HepG2 (cell line): ENCODE data around the gene PIBF1. TPM values are rescaled to one million over a fixed set of nuclear protein-coding genes. Genes with fewer than 3 reads are reported as not detected.

Source experiments
- ATAC-seq: fragments of 200-7000 bp; cut with Tn5 transposase; 3 replicates; pipeline ENCODE4 v1.9.1; 2020; ENCODE audit warnings: mild to moderate bottlenecking, moderate library complexity
- BruUV-seq: library from RNA; stranded (reverse); fragments of 400-500 nt; replicated peaks from 2 replicates; lab custom pipeline; 2021; lab: Mats Ljungman, UMichigan
- CTCF ChIA-PET: fragments of 300-600 bp; formaldehyde crosslinking; extraction: SDS; loops from one replicate; lab custom pipeline; 2021; ENCODE audit warnings: low total read pairs, inconsistent platforms, low intra/inter-chr PET ratio; lab: Yijun Ruan, JAX
- POLR2A ChIA-PET: fragments of 350-600 bp; sonication (Branson Sonifier 250); formaldehyde crosslinking; loops from one replicate; lab custom pipeline; 2020; ENCODE audit warnings: antibody characterized with exemption, inconsistent platforms; lab: Yijun Ruan, JAX
- DNase-seq: peaks from one replicate; pipeline ENCODE4 v3.0.0-alpha.2; 2015; ENCODE audit warnings: low spot score
- FAIRE-seq: peaks from 3 replicates; lab custom pipeline; 2011; peaks lifted over from hg19 to GRCh38; lab: Jason Lieb, UNC
- H2AFZ ChIP-seq: one replicate; pipeline ENCODE4 v1.6.1; 2011; ENCODE audit warnings: low read length, inconsistent platforms
- H3K27ac ChIP-seq: fragments of 300-600 bp; 3 replicates; pipeline ENCODE4 v1.8.0; 2011; ENCODE audit warnings: mixed run types, mild to moderate bottlenecking, mixed read lengths, low read length, inconsistent platforms; ENCODE audit not compliant: insufficient read depth; ENCODE audit errors: extremely low read length
- H3K27me3 ChIP-seq, 2 experiments: fragments of 200-600 bp in 1 of 2; 2 replicates in 1 of 2; 3 replicates in 1 of 2; pipeline versions ENCODE4 v1.6.0 to v1.8.0; 2011; ENCODE audit warnings: low read length in 2 of 2, mild to moderate bottlenecking in 2 of 2, moderate library complexity in 2 of 2, inconsistent platforms in 1 of 2; ENCODE audit not compliant: insufficient read depth in 2 of 2, control insufficient read depth in 1 of 2
- H3K36me3 ChIP-seq, 2 experiments: fragments of 200-600 bp in 1 of 2; replicated peaks in 1 of 2; 2 replicates in 1 of 2; 3 replicates in 1 of 2; pipeline versions ENCODE4 v1.5.1 to v1.8.0; 2011; ENCODE audit warnings: low read length in 2 of 2, inconsistent platforms in 1 of 2; ENCODE audit not compliant: insufficient read depth in 2 of 2, control insufficient read depth in 1 of 2
- H3K4me1 ChIP-seq: 2 replicates; pipeline ENCODE4 v1.5.1; 2012; ENCODE audit warnings: low read length, inconsistent platforms; ENCODE audit not compliant: insufficient read depth
- H3K4me2 ChIP-seq: 2 replicates; pipeline ENCODE4 v1.6.0; 2011; ENCODE audit warnings: low read depth, low read length, inconsistent platforms
- H3K4me3 ChIP-seq, 3 experiments: fragments of 200-600 bp in 1 of 3; sonication (generic), shearing (Covaris generic) in 1 of 3; replicated peaks in 1 of 3; 2 replicates each; pipeline ENCODE4 v1.5.1; 2011 to 2016; ENCODE audit warnings: low read length in 3 of 3, inconsistent platforms in 2 of 3, low read depth in 2 of 3, mild to moderate bottlenecking in 2 of 3, control low read depth in 1 of 3, mixed read lengths in 1 of 3; ENCODE audit not compliant: insufficient read depth in 1 of 3
- H3K79me2 ChIP-seq: one replicate; pipeline ENCODE4 v1.6.1; 2011; ENCODE audit warnings: low read length, inconsistent platforms; ENCODE audit not compliant: insufficient read depth
- H3K9ac ChIP-seq: 2 replicates; pipeline ENCODE4 v1.6.0; 2011; ENCODE audit warnings: mild to moderate bottlenecking, low read depth, low read length, inconsistent platforms; ENCODE audit not compliant: insufficient read depth
- H3K9me3 ChIP-seq: 2 replicates; pipeline ENCODE4 v1.5.1; 2012; ENCODE audit warnings: mild to moderate bottlenecking, low read length
- H4K20me1 ChIP-seq: 2 replicates; pipeline ENCODE4 v1.6.0; 2011; ENCODE audit warnings: inconsistent platforms, mild to moderate bottlenecking, low read length, moderate library complexity; ENCODE audit not compliant: insufficient read depth
- CHD4 ChIP-seq: fragments of 200-600 bp; sonication (generic); IDR thresholded peaks from 2 replicates; pipeline ENCODE4 v1.7.0; 2017; ENCODE audit warnings: mild to moderate bottlenecking, low read length, borderline replicate concordance
- GATAD2A ChIP-seq: IDR thresholded peaks from 2 replicates; pipeline ENCODE4 v1.6.1; 2016
- MAFF ChIP-seq: IDR thresholded peaks from 2 replicates; pipeline ENCODE4 v1.6.1; 2011; ENCODE audit warnings: low read depth, low read length, improper control_type of control experiment
- MED13 ChIP-seq: sonication (generic); formaldehyde crosslinking; IDR thresholded peaks from 2 replicates; pipeline ENCODE4 v1.5.0; 2020; ENCODE audit warnings: missing genetic modification reagents
- REXO4 ChIP-seq: sonication (generic); formaldehyde crosslinking; IDR thresholded peaks from 2 replicates; pipeline ENCODE4 v1.8.0; 2022; ENCODE audit warnings: missing genetic modification reagents, mild to moderate bottlenecking, borderline replicate concordance
- SMARCC2 ChIP-seq: fragments of 450-650 bp; IDR thresholded peaks from 2 replicates; pipeline ENCODE4 v1.6.1; 2017; ENCODE audit warnings: antibody characterized with exemption, mild to moderate bottlenecking
- THYN1 ChIP-seq: sonication (generic); formaldehyde crosslinking; IDR thresholded peaks from 2 replicates; pipeline ENCODE4 v1.8.1; 2023; ENCODE audit warnings: low read depth, mild to moderate bottlenecking, moderate library complexity, missing genetic modification reagents, borderline replicate concordance
- TRIM24 ChIP-seq: sonication (generic); formaldehyde crosslinking; IDR thresholded peaks from 2 replicates; pipeline ENCODE4 v1.8.0; 2022; ENCODE audit warnings: mild to moderate bottlenecking, missing genetic modification reagents
- ZBTB38 ChIP-seq: sonication (generic); formaldehyde crosslinking; IDR thresholded peaks from 2 replicates; pipeline ENCODE4 v1.5.1; 2020; ENCODE audit warnings: mild to moderate bottlenecking, missing genetic modification reagents
- ZNF160 ChIP-seq: sonication (generic); formaldehyde crosslinking; IDR thresholded peaks from 2 replicates; pipeline ENCODE4 v1.8.0; 2022; ENCODE audit warnings: mild to moderate bottlenecking, inconsistent platforms, missing genetic modification reagents
- ZNF337 ChIP-seq: sonication (generic); formaldehyde crosslinking; IDR thresholded peaks from 2 replicates; pipeline ENCODE4 v1.5.1; 2020; ENCODE audit warnings: missing genetic modification reagents, low read depth, mild to moderate bottlenecking, borderline replicate concordance
- ZNF652 ChIP-seq: IDR thresholded peaks from 2 replicates; pipeline ENCODE4 v1.6.1; 2016; ENCODE audit warnings: low read depth, borderline replicate concordance
- ZNF879 ChIP-seq: sonication (generic); formaldehyde crosslinking; IDR thresholded peaks from 2 replicates; pipeline ENCODE4 v1.8.1; 2023; ENCODE audit warnings: missing genetic modification reagents
- WGBS: methylation state at CpG from one replicate; pipeline ENCODE4 v1.1.6; 2017; ENCODE audit warnings: low lambda C conversion rate; 5-methylcytosine and 5-hydroxymethylcytosine counted together
- in situ Hi-C: cut with HindIII; loops from 2 replicates; pipeline ENCODE4 v1.10.0; 2017; ENCODE audit warnings: low pct_unique_long_range_greater_than_20kb; ENCODE audit not compliant: extremely low pct_ligation_motif_present
- intact Hi-C: fragments of 100-400 bp; cut with micrococcal nuclease; formaldehyde crosslinking; loops from one replicate; pipeline ENCODE4 v1.10.0; 2022; ENCODE audit not compliant: unreplicated experiment
- polyA plus RNA-seq, 8 experiments: library from polyadenylated mRNA; depleted of rRNA in 3 of 8; stranded (reverse) in 7 of 8; unstranded in 1 of 8; fragments of >200 nt; fragmentation: Illumina TruSeq in 4 of 8; extraction: Trizol in 4 of 8; gene quantifications; 2 replicates each; pipeline versions ENCODE4 v1.2.1 to v1.2.3, GENCODE V29; 2011 to 2016; ENCODE audit warnings: low read depth in 4 of 8, missing spikeins in 1 of 8, mixed read lengths in 1 of 8; ENCODE audit not compliant: insufficient read depth in 1 of 8
- total RNA-seq, 5 experiments: library from RNA; depleted of rRNA; stranded (reverse); fragments of >200 nt; fragmentation: Illumina TruSeq; extraction: Trizol; gene quantifications; 2 replicates each; pipeline ENCODE4 v1.2.3, GENCODE V29; 2016; ENCODE audit warnings: low read depth in 1 of 5
- TF ChIP-seq, protein P1 (sequence below): sonication (generic); formaldehyde crosslinking; IDR thresholded peaks from 2 replicates; pipeline ENCODE4 v1.4.0; 2020; ENCODE audit warnings: missing genetic modification reagents
- TF ChIP-seq, protein P2 (sequence below): sonication (generic); formaldehyde crosslinking; IDR thresholded peaks from 2 replicates; pipeline ENCODE4 v1.5.0; 2020; ENCODE audit warnings: mild to moderate bottlenecking, low read depth, missing genetic modification reagents, borderline replicate concordance
- TF ChIP-seq, protein P3 (sequence below): sonication (generic); formaldehyde crosslinking; IDR thresholded peaks from 2 replicates; pipeline ENCODE4 v1.4.0; 2020; ENCODE audit warnings: missing genetic modification reagents, borderline replicate concordance
- TF ChIP-seq, protein P4 (sequence below): sonication (generic); formaldehyde crosslinking; IDR thresholded peaks from 2 replicates; pipeline ENCODE4 v1.4.0; 2020; ENCODE audit warnings: missing genetic modification reagents
- TF ChIP-seq, protein P5 (sequence below): sonication (generic); formaldehyde crosslinking; IDR thresholded peaks from 2 replicates; pipeline ENCODE4 v1.4.0; 2020; ENCODE audit warnings: missing genetic modification reagents, borderline replicate concordance

The PIBF1 gene
- total and polyA plus RNA-seq, 2 of the 13 experiments (the other 11 are each of a cell fraction or from before 2014, with no cell fraction given), result 4.2 to 15.8 TPM

DNA sequence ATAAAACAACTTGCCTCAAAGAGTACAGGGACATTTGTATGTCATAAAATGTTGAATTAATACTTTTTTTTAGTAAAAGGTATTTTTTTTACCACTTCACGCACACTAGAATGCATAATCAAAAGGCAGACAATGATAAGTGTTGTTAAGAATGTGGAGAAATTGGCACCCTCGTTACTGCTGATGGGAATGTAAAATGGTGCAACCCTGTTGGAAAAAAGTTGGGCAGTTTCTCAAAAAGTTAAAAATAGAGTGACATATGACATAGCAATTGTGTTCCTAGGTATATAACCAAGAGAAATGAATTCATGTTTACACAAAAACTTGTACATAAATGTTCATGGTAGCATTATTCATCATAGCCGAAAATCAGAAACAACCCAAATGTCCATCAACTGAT is 109.5 kb downstream of the PIBF1 start:
- Histone ChIP-seq H3K27me3 (no peaks in the 10 kb centered on the region), H3K9me3 (no peaks in the 10 kb centered on the region), H3K36me3 (peaks cover 2 to 8% of the 10 kb centered on the region in 2 experiments; a peak in 3 of 5 replicates), H4K20me1 (no peaks in the 10 kb centered on the region), H3K4me3 (no peak overlapping the region), H2AFZ (no peak overlapping the region), H3K4me1 (no peaks in the 10 kb centered on the region), H3K79me2 (no peaks in the 10 kb centered on the region), H3K9ac (no peak overlapping the region), H3K27ac (no peak overlapping the region), H3K4me2 (no peak overlapping the region)
- in situ Hi-C loops, result no loop called here
- intact Hi-C loops, result no loop called here
- TF ChIP-seq, protein P1, sequence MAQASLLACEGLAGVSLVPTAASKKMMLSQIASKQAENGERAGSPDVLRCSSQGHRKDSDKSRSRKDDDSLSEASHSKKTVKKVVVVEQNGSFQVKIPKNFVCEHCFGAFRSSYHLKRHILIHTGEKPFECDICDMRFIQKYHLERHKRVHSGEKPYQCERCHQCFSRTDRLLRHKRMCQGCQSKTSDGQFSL (CRISPR knock-in tag), result no peak
- TF ChIP-seq ZNF879 (CRISPR knock-in tag), result no peak
- TF ChIP-seq MAFF, result no peak
- no peak for TF ChIP-seq ZNF652 (CRISPR knock-in tag)
- TF ChIP-seq THYN1, result no peak
- no peak for TF ChIP-seq CHD4
- no peak for TF ChIP-seq GATAD2A (CRISPR knock-in tag)
- no peak for TF ChIP-seq ZNF337 (CRISPR knock-in tag)
- TF ChIP-seq, protein P2, sequence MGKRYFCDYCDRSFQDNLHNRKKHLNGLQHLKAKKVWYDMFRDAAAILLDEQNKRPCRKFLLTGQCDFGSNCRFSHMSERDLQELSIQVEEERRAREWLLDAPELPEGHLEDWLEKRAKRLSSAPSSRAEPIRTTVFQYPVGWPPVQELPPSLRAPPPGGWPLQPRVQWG (CRISPR knock-in tag), result no peak
- TF ChIP-seq, protein P3, sequence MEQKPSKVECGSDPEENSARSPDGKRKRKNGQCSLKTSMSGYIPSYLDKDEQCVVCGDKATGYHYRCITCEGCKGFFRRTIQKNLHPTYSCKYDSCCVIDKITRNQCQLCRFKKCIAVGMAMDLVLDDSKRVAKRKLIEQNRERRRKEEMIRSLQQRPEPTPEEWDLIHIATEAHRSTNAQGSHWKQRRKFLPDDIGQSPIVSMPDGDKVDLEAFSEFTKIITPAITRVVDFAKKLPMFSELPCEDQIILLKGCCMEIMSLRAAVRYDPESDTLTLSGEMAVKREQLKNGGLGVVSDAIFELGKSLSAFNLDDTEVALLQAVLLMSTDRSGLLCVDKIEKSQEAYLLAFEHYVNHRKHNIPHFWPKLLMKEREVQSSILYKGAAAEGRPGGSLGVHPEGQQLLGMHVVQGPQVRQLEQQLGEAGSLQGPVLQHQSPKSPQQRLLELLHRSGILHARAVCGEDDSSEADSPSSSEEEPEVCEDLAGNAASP (CRISPR knock-in tag), result no peak
- TF ChIP-seq TRIM24 (CRISPR knock-in tag), result no peak
- TF ChIP-seq, protein P4, sequence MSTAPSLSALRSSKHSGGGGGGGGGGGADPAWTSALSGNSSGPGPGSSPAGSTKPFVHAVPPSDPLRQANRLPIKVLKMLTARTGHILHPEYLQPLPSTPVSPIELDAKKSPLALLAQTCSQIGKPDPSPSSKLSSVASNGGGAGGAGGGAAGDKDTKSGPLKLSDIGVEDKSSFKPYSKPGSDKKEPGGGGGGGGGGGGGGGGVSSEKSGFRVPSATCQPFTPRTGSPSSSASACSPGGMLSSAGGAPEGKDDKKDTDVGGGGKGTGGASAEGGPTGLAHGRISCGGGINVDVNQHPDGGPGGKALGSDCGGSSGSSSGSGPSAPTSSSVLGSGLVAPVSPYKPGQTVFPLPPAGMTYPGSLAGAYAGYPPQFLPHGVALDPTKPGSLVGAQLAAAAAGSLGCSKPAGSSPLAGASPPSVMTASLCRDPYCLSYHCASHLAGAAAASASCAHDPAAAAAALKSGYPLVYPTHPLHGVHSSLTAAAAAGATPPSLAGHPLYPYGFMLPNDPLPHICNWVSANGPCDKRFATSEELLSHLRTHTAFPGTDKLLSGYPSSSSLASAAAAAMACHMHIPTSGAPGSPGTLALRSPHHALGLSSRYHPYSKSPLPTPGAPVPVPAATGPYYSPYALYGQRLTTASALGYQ (CRISPR knock-in tag), result no peak
- TF ChIP-seq, protein P5, sequence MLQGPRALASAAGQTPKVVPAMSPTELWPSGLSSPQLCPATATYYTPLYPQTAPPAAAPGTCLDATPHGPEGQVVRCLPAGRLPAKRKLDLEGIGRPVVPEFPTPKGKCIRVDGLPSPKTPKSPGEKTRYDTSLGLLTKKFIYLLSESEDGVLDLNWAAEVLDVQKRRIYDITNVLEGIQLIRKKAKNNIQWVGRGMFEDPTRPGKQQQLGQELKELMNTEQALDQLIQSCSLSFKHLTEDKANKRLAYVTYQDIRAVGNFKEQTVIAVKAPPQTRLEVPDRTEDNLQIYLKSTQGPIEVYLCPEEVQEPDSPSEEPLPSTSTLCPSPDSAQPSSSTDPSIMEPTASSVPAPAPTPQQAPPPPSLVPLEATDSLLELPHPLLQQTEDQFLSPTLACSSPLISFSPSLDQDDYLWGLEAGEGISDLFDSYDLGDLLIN (CRISPR knock-in tag), result no peak
- no peak for TF ChIP-seq MED13 (CRISPR knock-in tag)
- no peak for TF ChIP-seq ZNF160 (CRISPR knock-in tag)
- TF ChIP-seq ZBTB38 (CRISPR knock-in tag), result no peak
- no peak for TF ChIP-seq REXO4
- no peak for TF ChIP-seq SMARCC2
- no peak for ATAC-seq
- DNase-seq, result no peak
- ChIA-PET POLR2A (no interaction called here), CTCF (no interaction called here)
- no peak for FAIRE-seq
- BruUV-seq, result no TSS peak
- 77% methylated on average over 3 of the region's 3 CpGs for WGBS
